Retinal pigment epithelial cell (primary cell): ENCODE data around the gene KLHDC7A.

Experiments used
- DNase-seq: peaks from one replicate; pipeline ENCODE4 v3.0.0-alpha.2; 2010; ENCODE audit warnings: low read depth
- H3K4me3 ChIP-seq: 2 replicates; pipeline ENCODE4 v1.5.1; 2011; ENCODE audit warnings: mild to moderate bottlenecking, low read length, control low read depth, moderate library complexity
- CTCF ChIP-seq: conservative IDR thresholded peaks from 2 replicates; pipeline ENCODE4 v1.5.1; 2011; ENCODE audit warnings: low read depth, low read length, control low read depth, inconsistent platforms

The KLHDC7A gene

GRCh38 chr1:18484276-18484675 is 3.5 kb downstream of the KLHDC7A start:
- DNase-seq: no peak
- no peak for TF ChIP-seq CTCF

GRCh38 chr1:18484721-18485120 is 4.0 kb downstream of the KLHDC7A start:
- no peak overlapping the region for H3K4me3 ChIP-seq
- no peak for TF ChIP-seq CTCF
- DNase-seq: no peak

More at GRCh38 chr1:18484276-18484675, 3.5 kb downstream of the KLHDC7A start:
- H3K4me3 ChIP-seq: no peak overlapping the region

GRCh38 chr1:18485227-18485626 is 4.5 kb downstream of the KLHDC7A start:
- TF ChIP-seq CTCF: no peak
- DNase-seq: no peak
- no peak overlapping the region for H3K4me3 ChIP-seq

- no peak for DNase-seq
- no peak overlapping the region for H3K4me3 ChIP-seq
- TF ChIP-seq CTCF: no peak
Measured at GRCh38 chr1:18486195-18486594, 5.5 kb downstream of the KLHDC7A start.

GRCh38 chr1:18489417-18490143 is 8.8 kb downstream of the KLHDC7A start:
- TF ChIP-seq CTCF: no peak
- no peak for DNase-seq

GRCh38 chr1:18491168-18491567 is 10.4 kb downstream of the KLHDC7A start:
- H3K4me3 ChIP-seq: no peak overlapping the region
- TF ChIP-seq CTCF: no peak
- DNase-seq: no peak

More at GRCh38 chr1:18489417-18490143, 8.8 kb downstream of the KLHDC7A start:
- no peak overlapping the region for H3K4me3 ChIP-seq

- DNase-seq: no peak
- no peak overlapping the region for H3K4me3 ChIP-seq
- no peak for TF ChIP-seq CTCF
Measured at GRCh38 chr1:18494304-18494703, 13.6 kb downstream of the KLHDC7A start.
